Endothelial cell of umbilical vein (primary cell): Measurements from ENCODE around the gene ZFHX2. TPM values are rescaled to one million over a fixed set of nuclear protein-coding genes. Genes with fewer than 3 reads are reported as not detected.

Experiments
- BruUV-seq: library from RNA; stranded (reverse); fragments of 400-500 nt; replicated peaks from 2 replicates; lab custom pipeline; 2021; lab: Mats Ljungman, UMichigan
- CTCF ChIA-PET: fragments of 300-600, 350-600 bp; sonication (Branson Sonifier 250); formaldehyde crosslinking; loops from one replicate; lab custom pipeline; 2021; ENCODE audit warnings: antibody characterized with exemption, inconsistent platforms; lab: Charles Lee
- POLR2A ChIA-PET: fragments of 300-600, 350-600 bp; sonication (Branson Sonifier 250); formaldehyde crosslinking; loops from one replicate; lab custom pipeline; 2021; ENCODE audit warnings: antibody characterized with exemption, inconsistent platforms; lab: Charles Lee
- DNase-seq: peaks from one replicate; pipeline ENCODE4 v3.0.0-alpha.2; 2011; ENCODE audit warnings: low read depth, low spot score
- FAIRE-seq: peaks from 2 replicates; lab custom pipeline; 2011; peaks lifted over from hg19 to GRCh38; lab: Jason Lieb, UNC
- H2AFZ ChIP-seq: 2 replicates; pipeline ENCODE4 v1.6.0; 2012; ENCODE audit warnings: low read depth, low read length, control low read depth, inconsistent platforms
- H3K27ac ChIP-seq: 2 replicates; pipeline ENCODE4 v1.5.1; 2011; ENCODE audit warnings: low read depth, mild to moderate bottlenecking, control low read depth, low read length, moderate library complexity; ENCODE audit not compliant: insufficient read depth
- H3K27me3 ChIP-seq, 2 experiments: 2 replicates each; pipeline versions ENCODE4 v1.6.0 to v1.6.1; 2011; ENCODE audit warnings: low read length in 2 of 2, mixed read lengths in 1 of 2; ENCODE audit not compliant: control insufficient read depth in 2 of 2, insufficient read depth in 2 of 2
- H3K36me3 ChIP-seq, 2 experiments: 2 replicates in 1 of 2; 3 replicates in 1 of 2; pipeline ENCODE4 v1.5.1; 2011; ENCODE audit warnings: low read length in 2 of 2, mild to moderate bottlenecking in 1 of 2, moderate library complexity in 1 of 2; ENCODE audit not compliant: control insufficient read depth in 2 of 2, insufficient read depth in 2 of 2; ENCODE audit errors: extremely low read depth in 1 of 2
- H3K4me1 ChIP-seq: 3 replicates; pipeline ENCODE4 v1.5.1; 2011; ENCODE audit warnings: mild to moderate bottlenecking, low read length; ENCODE audit not compliant: control insufficient read depth, insufficient read depth; ENCODE audit errors: extremely low read depth
- H3K4me2 ChIP-seq: 2 replicates; pipeline ENCODE4 v1.6.1; 2011; ENCODE audit warnings: low read length, control low read depth, mixed read lengths; ENCODE audit not compliant: insufficient read depth
- H3K4me3 ChIP-seq, 3 experiments: fragments of 200-600 bp in 1 of 3; sonication (generic), shearing (Covaris generic) in 1 of 3; replicated peaks in 1 of 3; 2 replicates each; pipeline ENCODE4 v1.5.1; 2011 to 2016; ENCODE audit warnings: control low read depth in 3 of 3, low read length in 3 of 3, mild to moderate bottlenecking in 2 of 3, inconsistent platforms in 1 of 3, low read depth in 1 of 3, moderate library complexity in 1 of 3; ENCODE audit not compliant: insufficient read depth in 1 of 3
- H3K79me2 ChIP-seq: 2 replicates; pipeline ENCODE4 v1.6.0; 2012; ENCODE audit warnings: low read length, inconsistent platforms; ENCODE audit not compliant: control insufficient read depth, insufficient read depth
- H3K9ac ChIP-seq: replicated peaks from 2 replicates; pipeline ENCODE3; 2011; ENCODE audit warnings: low read length, control low read depth; ENCODE audit not compliant: insufficient read depth; ENCODE audit errors: extremely low read depth
- H3K9me1 ChIP-seq: replicated peaks from 3 replicates; pipeline ENCODE4 v1.6.0; 2011; ENCODE audit warnings: mild to moderate bottlenecking, low read length; ENCODE audit not compliant: control insufficient read depth, insufficient read depth; ENCODE audit errors: extremely low read depth
- H3K9me3 ChIP-seq: replicated peaks from 2 replicates; pipeline ENCODE4 v1.5.1; 2012; ENCODE audit warnings: low read length, inconsistent platforms; ENCODE audit not compliant: control insufficient read depth, insufficient read depth
- H4K20me1 ChIP-seq: replicated peaks from 2 replicates; pipeline ENCODE3; 2011; ENCODE audit warnings: mild to moderate bottlenecking, low read length; ENCODE audit not compliant: control insufficient read depth, insufficient read depth; ENCODE audit errors: extremely low read depth
- CTCF ChIP-seq, 2 donors: IDR thresholded peaks; 1 replicate in 1 of 2; 2 replicates in 1 of 2; pipeline ENCODE4 v1.5.1; 2011; ENCODE audit warnings: low read length in 2 of 2, mild to moderate bottlenecking in 2 of 2, moderate library complexity in 2 of 2, control low read depth in 1 of 2, inconsistent platforms in 1 of 2, low read depth in 1 of 2; ENCODE audit not compliant: insufficient read depth in 1 of 2; ENCODE audit errors: extremely low read depth in 1 of 2
- EZH2 ChIP-seq: IDR thresholded peaks from 2 replicates; pipeline ENCODE4 v1.6.1; 2012; ENCODE audit warnings: borderline replicate concordance, low read depth, mild to moderate bottlenecking, moderate library complexity, low read length, inconsistent platforms; ENCODE audit not compliant: severe bottlenecking
- FOS ChIP-seq: IDR thresholded peaks from 2 replicates; pipeline ENCODE4 v1.6.1; 2011; ENCODE audit warnings: mild to moderate bottlenecking, low read length, moderate library complexity, borderline replicate concordance; ENCODE audit not compliant: insufficient read depth
- JUN ChIP-seq: IDR thresholded peaks from 2 replicates; pipeline ENCODE4 v1.6.1; 2011; ENCODE audit warnings: borderline replicate concordance, low read depth; ENCODE audit not compliant: insufficient read length, insufficient read depth
- MYC ChIP-seq: IDR thresholded peaks from one replicate; pipeline ENCODE4 v1.6.1; 2011; ENCODE audit warnings: mild to moderate bottlenecking, low read depth, low read length
- POLR2A ChIP-seq: IDR thresholded peaks from 2 replicates; pipeline ENCODE4 v1.6.1; 2012; ENCODE audit warnings: low read depth, mild to moderate bottlenecking, control low read depth, low read length
- POLR2AphosphoS5 ChIP-seq: IDR thresholded peaks from 2 replicates; pipeline ENCODE4 v1.6.1; 2012; ENCODE audit warnings: low read depth, mild to moderate bottlenecking, control low read depth, low read length, moderate library complexity; ENCODE audit not compliant: insufficient read depth
- dilution Hi-C: fragments of 300-500 bp; cut with MboI; formaldehyde crosslinking; loops from one replicate; pipeline ENCODE4 v1.15.0; 2019; ENCODE audit warnings: low sequenced_read_pairs; ENCODE audit not compliant: extremely low pct_ligation_motif_present
- intact Hi-C: fragments of 100-400 bp; cut with micrococcal nuclease; formaldehyde crosslinking; loops from one replicate; pipeline ENCODE4 v1.10.0; 2022
- polyA plus RNA-seq, 4 experiments: library from polyadenylated mRNA; depleted of rRNA in 3 of 4; stranded (reverse) in 3 of 4; unstranded in 1 of 4; fragments of >200 nt; gene quantifications; 2 replicates each; pipeline versions ENCODE4 v1.2.1 to v1.2.3, GENCODE V29; 2011 to 2012; ENCODE audit warnings: missing spikeins in 1 of 4
- total RNA-seq: library from RNA; stranded (reverse); gene quantifications from 2 replicates; pipeline ENCODE4 v1.2.3, GENCODE V29; 2021

ZFHX2 gene
- total and polyA plus RNA-seq, 2 donors (not counting 3 experiments of a cell fraction or from before 2014, with no cell fraction given), result 0.25 to 2.3 TPM

DNA sequence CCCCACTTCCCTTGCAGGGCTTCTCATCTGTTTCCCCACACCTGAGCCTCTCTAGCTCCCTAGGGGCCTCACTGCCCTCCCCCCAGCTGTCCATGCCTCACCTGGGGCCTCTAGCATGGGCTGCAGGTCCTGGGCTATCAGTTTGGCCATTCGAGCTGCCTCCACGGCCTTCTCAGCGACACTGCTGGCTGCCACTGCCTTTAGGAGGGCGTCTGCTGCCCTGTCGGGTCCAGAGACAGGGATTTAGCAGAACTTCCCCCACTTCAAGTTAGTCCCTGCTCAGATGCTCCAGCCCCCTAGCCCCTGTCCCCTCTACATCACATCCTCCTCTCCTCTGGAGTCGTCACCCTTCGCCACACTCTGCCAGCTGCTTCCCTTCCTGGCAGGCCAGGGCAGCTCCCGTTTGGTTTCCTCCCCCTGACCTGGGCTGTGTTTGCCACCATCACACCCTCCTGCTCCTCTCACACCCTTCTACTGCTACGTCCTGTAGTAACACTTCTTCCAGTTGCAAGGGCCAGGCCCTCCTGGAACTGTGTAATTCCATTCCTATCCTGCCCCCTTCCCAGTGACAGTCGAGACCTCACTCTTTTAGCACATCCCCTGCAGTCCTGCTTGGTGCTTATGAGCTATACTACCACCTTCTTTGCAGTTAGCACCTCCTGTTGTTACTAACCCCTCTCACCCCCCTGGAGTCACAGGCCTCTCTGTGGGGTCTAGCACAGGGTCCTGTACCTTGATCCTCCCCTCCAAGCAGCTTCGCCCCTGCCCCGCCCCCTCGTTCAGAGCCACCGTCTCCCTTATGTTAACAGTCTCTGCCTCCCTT, 20.3 kb upstream of the ZFHX2 start:
- ChIA-PET CTCF (interaction anchor here (1.5 to 3.6 kb wide), 4 partner anchors 10 to 339 kb away, joined by 4 to 12 read pairs (median 5); no protein-coding TSS in a partner anchor), POLR2A (no interaction called here)
- no peak overlapping the region for H3K4me2 ChIP-seq
- no peaks in the 10 kb centered on the region for H3K36me3 ChIP-seq
- no peak overlapping the region for H3K27ac ChIP-seq
- no peaks in the 10 kb centered on the region for H3K9me1 ChIP-seq
- H2AFZ ChIP-seq, result no peak overlapping the region
- TF ChIP-seq CTCF (IDR thresholded peaks at IDR 0.05; ENCODE audit: extremely low read depth in 1 of 2, insufficient read depth in 1 of 2, low read depth in 1 of 2, low read length in 2 of 2) (no peak), FOS (no peak), EZH2 (no peak), JUN (no peak), POLR2AphosphoS5 (no peak), POLR2A (no peak), MYC (no peak)
- peaks cover 3% of the 10 kb centered on the region for H3K4me1 ChIP-seq
- BruUV-seq, result no TSS peak
- no peak overlapping the region for H3K9ac ChIP-seq
- H3K4me3 ChIP-seq, result no peak overlapping the region
- no peaks in the 10 kb centered on the region for H4K20me1 ChIP-seq
- no peak for FAIRE-seq
- H3K79me2 ChIP-seq, result no peaks in the 10 kb centered on the region
- no peak for DNase-seq
- H3K27me3 ChIP-seq, result peaks cover 23 to 29% of the 10 kb centered on the region in 2 experiments
- H3K9me3 ChIP-seq, result no peaks in the 10 kb centered on the region
- dilution Hi-C loops (no loop called here), intact Hi-C loops (no loop called here)
